ENCODE results near the gene CCL14. TPM values are rescaled to one million over a fixed set of nuclear protein-coding genes. Genes with fewer than 3 reads are reported as not detected.
"Not testable (repeated sequence)": the region's sequence is repeated elsewhere in the genome, so short reads cannot be mapped to it uniquely, and the experiment has no call there.

The CCL14 gene
- total RNA-seq, 1 donor from 2014 or later, result not detected

GRCh38 chr17:35953720-35954119, 32.8 kb downstream of the CCL14 start:
- no peaks in the 10 kb centered on the region for H3K36me3 Mint-ChIP-seq (ENCODE audit: low read depth)
- intact Hi-C loops (cut with micrococcal nuclease), result no loop called here
- peaks cover 22% of the 10 kb centered on the region for H3K27me3 Mint-ChIP-seq (ENCODE audit: low read depth)
- H3K4me3 Mint-ChIP-seq (ENCODE audit: low read depth), result no peak overlapping the region
- no peak overlapping the region for H3K27ac Mint-ChIP-seq
- no peaks in the 10 kb centered on the region for H3K9me3 Mint-ChIP-seq
- DNase-seq (ENCODE audit: low spot score), result no peak
- no peaks in the 10 kb centered on the region for H3K4me1 Mint-ChIP-seq (ENCODE audit: low read depth)

GRCh38 chr17:35949401-35949800, 37.1 kb downstream of the CCL14 start:
- H3K9me3 Mint-ChIP-seq, result no peaks in the 10 kb centered on the region
- no peak overlapping the region for H3K4me3 Mint-ChIP-seq (ENCODE audit: low read depth)
- H3K36me3 Mint-ChIP-seq (ENCODE audit: low read depth), result no peaks in the 10 kb centered on the region
- H3K27me3 Mint-ChIP-seq (ENCODE audit: low read depth), result peaks cover 3% of the 10 kb centered on the region
- H3K27ac Mint-ChIP-seq, result no peak overlapping the region
- H3K4me1 Mint-ChIP-seq (ENCODE audit: low read depth), result no peaks in the 10 kb centered on the region
- DNase-seq (ENCODE audit: low spot score), result no peak
- intact Hi-C loops (cut with micrococcal nuclease), result no loop called here

GRCh38 chr17:35948092-35948491, 38.4 kb downstream of the CCL14 start:
- Mint-ChIP-seq H3K27me3 (ENCODE audit: low read depth) (peaks cover 3% of the 10 kb centered on the region), H3K9me3 (no peaks in the 10 kb centered on the region), H3K27ac (no peak overlapping the region), H3K36me3 (ENCODE audit: low read depth) (no peaks in the 10 kb centered on the region), H3K4me1 (ENCODE audit: low read depth) (no peaks in the 10 kb centered on the region), H3K4me3 (ENCODE audit: low read depth) (no peak overlapping the region)
- intact Hi-C loops (cut with micrococcal nuclease), result no loop called here
- no peak for DNase-seq (ENCODE audit: low spot score)

GRCh38 chr17:35947156-35947585, 39.4 kb downstream of the CCL14 start:
- no peaks in the 10 kb centered on the region for H3K36me3 Mint-ChIP-seq (ENCODE audit: low read depth)
- no peaks in the 10 kb centered on the region for H3K9me3 Mint-ChIP-seq
- no peak overlapping the region for H3K4me3 Mint-ChIP-seq (ENCODE audit: low read depth)
- peak; percentile 27 for DNase-seq (ENCODE audit: low spot score)
- H3K4me1 Mint-ChIP-seq (ENCODE audit: low read depth), result no peaks in the 10 kb centered on the region
- intact Hi-C loops (cut with micrococcal nuclease), result no loop called here
- H3K27me3 Mint-ChIP-seq (ENCODE audit: low read depth), result no peaks in the 10 kb centered on the region
- H3K27ac Mint-ChIP-seq, result no peak overlapping the region

GRCh38 chr17:35944151-35944550, 42.4 kb downstream of the CCL14 start:
- Mint-ChIP-seq H3K36me3 (ENCODE audit: low read depth) (no peaks in the 10 kb centered on the region), H3K4me1 (ENCODE audit: low read depth) (no peaks in the 10 kb centered on the region), H3K27me3 (ENCODE audit: low read depth) (peaks cover 2% of the 10 kb centered on the region), H3K27ac (no peak overlapping the region), H3K9me3 (no peaks in the 10 kb centered on the region), H3K4me3 (ENCODE audit: low read depth) (no peak overlapping the region)
- intact Hi-C loops (cut with micrococcal nuclease), result no loop called here
- DNase-seq (ENCODE audit: low spot score), result no peak

- Mint-ChIP-seq H3K4me1 (ENCODE audit: low read depth) (no peaks in the 10 kb centered on the region), H3K9me3 (no peaks in the 10 kb centered on the region), H3K27ac (no peak within 1 kb of the TSS), H3K27me3 (ENCODE audit: low read depth) (peaks cover 3% of the 10 kb centered on the region), H3K4me3 (ENCODE audit: low read depth) (no peak within 1 kb of the TSS), H3K36me3 (ENCODE audit: low read depth) (no peaks in the 10 kb centered on the region)
- intact Hi-C loops (cut with micrococcal nuclease), result no loop called here
- DNase-seq (ENCODE audit: low spot score), result no peak
These were observed 43.0 kb downstream of the CCL14 start, which contains the start of gene LYZL6 for GRCh38 chr17:35943537-35943936. LYZL6 (minus strand) TSS chr17:35943713; CDS start chr17:35939356, 4,357 bp downstream.

- Mint-ChIP-seq H3K4me3 (ENCODE audit: low read depth) (no peak overlapping the region), H3K9me3 (no peaks in the 10 kb centered on the region), H3K27me3 (ENCODE audit: low read depth) (peaks cover 3% of the 10 kb centered on the region), H3K36me3 (ENCODE audit: low read depth) (no peaks in the 10 kb centered on the region), H3K4me1 (ENCODE audit: low read depth) (no peaks in the 10 kb centered on the region), H3K27ac (no peak overlapping the region)
- no peak for DNase-seq (ENCODE audit: low spot score)
- intact Hi-C loops (cut with micrococcal nuclease), result no loop called here
These were observed 43.8 kb downstream of the CCL14 start for GRCh38 chr17:35942588-35943186.

GRCh38 chr17:35938492-35938891, 48.0 kb downstream of the CCL14 start:
- DNase-seq (ENCODE audit: low spot score); H3K9me3 Mint-ChIP-seq; H3K27me3 Mint-ChIP-seq (ENCODE audit: low read depth); H3K4me1 Mint-ChIP-seq (ENCODE audit: low read depth); intact Hi-C loops (cut with micrococcal nuclease); H3K4me3 Mint-ChIP-seq (ENCODE audit: low read depth); H3K36me3 Mint-ChIP-seq (ENCODE audit: low read depth); H3K27ac Mint-ChIP-seq: not testable (repeated sequence)

- intact Hi-C loops (cut with micrococcal nuclease), result no loop called here
- Mint-ChIP-seq H3K27me3 (ENCODE audit: low read depth) (peaks cover 6% of the 10 kb centered on the region), H3K36me3 (ENCODE audit: low read depth) (no peaks in the 10 kb centered on the region), H3K4me3 (ENCODE audit: low read depth) (no peak overlapping the region), H3K9me3 (no peaks in the 10 kb centered on the region), H3K4me1 (ENCODE audit: low read depth) (peaks cover 4% of the 10 kb centered on the region), H3K27ac (no peak overlapping the region)
- DNase-seq (ENCODE audit: low spot score), result no peak
These were observed 50.5 kb downstream of the CCL14 start for GRCh38 chr17:35936063-35936462.

- H3K27ac Mint-ChIP-seq, result no peak overlapping the region
- intact Hi-C loops (cut with micrococcal nuclease), result loop anchor here (5.0 kb wide), 1 partner anchor 52 kb away; the partner anchor contains the start of gene CCL5
- no peak for DNase-seq (ENCODE audit: low spot score)
- no peak overlapping the region for H3K4me3 Mint-ChIP-seq (ENCODE audit: low read depth)
- H3K36me3 Mint-ChIP-seq (ENCODE audit: low read depth), result no peaks in the 10 kb centered on the region
- peaks cover 14% of the 10 kb centered on the region for H3K4me1 Mint-ChIP-seq (ENCODE audit: low read depth)
- no peaks in the 10 kb centered on the region for H3K9me3 Mint-ChIP-seq
- peaks cover 6% of the 10 kb centered on the region for H3K27me3 Mint-ChIP-seq (ENCODE audit: low read depth)
These were observed 51.8 kb downstream of the CCL14 start for GRCh38 chr17:35934760-35935159.

Other genes starting within 250 kb of the CCL14 start
- gene GAS2L2, start 233.5 kb downstream of the CCL14 start, total RNA-seq, result not detected in 2 replicates
- not detected in 2 replicates for gene C17orf50, start 225.8 kb downstream of the CCL14 start, total RNA-seq
- gene MMP28, start 191.1 kb downstream of the CCL14 start, total RNA-seq, result not detected in 2 replicates
- 315 and 321 TPM in 2 replicates for gene TAF15, start 177.2 kb downstream of the CCL14 start, total RNA-seq
- 0.14 and 0.16 TPM in 2 replicates for gene HEATR9, start 117.8 kb downstream of the CCL14 start, total RNA-seq
- gene CCL5, start 106.4 kb downstream of the CCL14 start, total RNA-seq, result 28.1 and 28.9 TPM in 2 replicates
- 4.5 and 5.3 TPM in 2 replicates for gene RDM1, start 56.0 kb downstream of the CCL14 start, total RNA-seq
- gene LYZL6, start 43.0 kb downstream of the CCL14 start, total RNA-seq, result not detected in 2 replicates
- not detected in 2 replicates for gene CCL16, start 5.2 kb downstream of the CCL14 start, total RNA-seq
- gene CCL15, start 14.8 kb upstream of the CCL14 start, total RNA-seq, result not detected in 2 replicates
- not detected in 2 replicates for gene CCL23, start 31.2 kb upstream of the CCL14 start, total RNA-seq
- gene CCL18, start 77.5 kb upstream of the CCL14 start, total RNA-seq, result not detected in 2 replicates
- 218 and 222 TPM in 2 replicates for gene CCL3, start 103.4 kb upstream of the CCL14 start, total RNA-seq
- 136 and 150 TPM in 2 replicates for gene CCL4, start 117.1 kb upstream of the CCL14 start, total RNA-seq
- gene TBC1D3B, start 189.9 kb upstream of the CCL14 start, total RNA-seq, result 10.0 and 10.8 TPM in 2 replicates
- 1.6 and 1.8 TPM in 2 replicates for gene CCL3L1, start 210.0 kb upstream of the CCL14 start, total RNA-seq
- 1.3 and 1.9 TPM in 2 replicates for gene CCL4L2, start 224.3 kb upstream of the CCL14 start, total RNA-seq

Data from activated T-helper 2 cell treated with anti-CD3 and anti-CD28 coated beads, Interferon-gamma antibody, Interleukin-2, Interleukin-4, amounts not matched to agents 10 μg/mL and 5 μg/mL and 100 μg/mL, durations not matched to agents 14 hours and 24 hours and 36 hours (primary cell).